GM23338 (cell line): Measurements from ENCODE around the gene OMD. TPM values are rescaled to one million over a fixed set of nuclear protein-coding genes. Genes with fewer than 3 reads are reported as not detected.

Source experiments
- ATAC-seq: fragments of 200-7000 bp; cut with Tn5 transposase; 3 replicates; pipeline ENCODE4 v1.9.1; 2020
- DNase-seq: peaks from one replicate; pipeline ENCODE4 v3.0.0-alpha.2; 2015; ENCODE audit warnings: low spot score
- H2AFZ ChIP-seq: fragments of 200-600 bp; sonication (generic); 2 replicates; pipeline ENCODE4 v1.8.0; 2016; ENCODE audit warnings: antibody characterized with exemption, mild to moderate bottlenecking, moderate library complexity
- H3F3A ChIP-seq: fragments of 200-600 bp; sonication (generic); replicated peaks from 2 replicates; pipeline ENCODE4 v1.8.0; 2017; ENCODE audit warnings: antibody characterized with exemption, mixed run types, low read depth
- H3K27ac ChIP-seq: fragments of 200-600 bp; sonication (generic); 2 replicates; pipeline ENCODE4 v1.6.1; 2016; ENCODE audit warnings: low read depth
- H3K27me3 ChIP-seq: fragments of 200-600 bp; sonication (generic); 2 replicates; pipeline ENCODE4 v1.8.0; 2016; ENCODE audit warnings: mild to moderate bottlenecking, mixed run types, moderate library complexity; ENCODE audit not compliant: insufficient read depth
- H3K36me3 ChIP-seq: fragments of 200-600 bp; sonication (generic); 2 replicates; pipeline ENCODE4 v1.8.0; 2016; ENCODE audit warnings: mild to moderate bottlenecking; ENCODE audit not compliant: insufficient read depth
- H3K4me1 ChIP-seq: fragments of 200-600 bp; sonication (generic); 2 replicates; pipeline ENCODE4 v1.8.0; 2016; ENCODE audit warnings: mild to moderate bottlenecking, moderate library complexity; ENCODE audit not compliant: insufficient read depth
- H3K4me2 ChIP-seq: fragments of 200-600 bp; sonication (generic); 2 replicates; pipeline ENCODE4 v1.7.1; 2017; ENCODE audit warnings: mixed run types
- H3K4me3 ChIP-seq: fragments of 200-600 bp; sonication (generic); 2 replicates; pipeline ENCODE4 v1.6.1; 2016; ENCODE audit warnings: mixed run types
- H3K79me2 ChIP-seq: fragments of 200-600 bp; sonication (generic); replicated peaks from 2 replicates; pipeline ENCODE4 v1.8.0; 2017; ENCODE audit warnings: mild to moderate bottlenecking; ENCODE audit not compliant: insufficient read depth
- H3K9me2 ChIP-seq: fragments of 200-600 bp; sonication (generic); 2 replicates; pipeline ENCODE4 v1.8.0; 2017; ENCODE audit not compliant: insufficient read depth
- H4K20me1 ChIP-seq: fragments of 200-600 bp; sonication (generic); replicated peaks from 2 replicates; pipeline ENCODE4 v1.8.0; 2017; ENCODE audit warnings: mild to moderate bottlenecking; ENCODE audit not compliant: insufficient read depth
- H3K27ac Mint-ChIP-seq: 2 replicates; pipeline ENCODE4 v1.8.0; 2020; ENCODE audit warnings: inconsistent platforms, mild to moderate bottlenecking, moderate library complexity, mixed read lengths
- H3K27me3 Mint-ChIP-seq: 3 replicates; pipeline ENCODE4 v1.8.0; 2022; ENCODE audit warnings: low read depth, mild to moderate bottlenecking, moderate library complexity, mixed read lengths, inconsistent platforms; ENCODE audit not compliant: insufficient read depth, poor library complexity
- H3K36me3 Mint-ChIP-seq: 3 replicates; pipeline ENCODE4 v1.8.0; 2021; ENCODE audit warnings: low read depth, mild to moderate bottlenecking, inconsistent platforms, moderate library complexity, mixed read lengths
- H3K4me1 Mint-ChIP-seq: 3 replicates; pipeline ENCODE4 v1.8.0; 2020; ENCODE audit warnings: mild to moderate bottlenecking, inconsistent platforms, mixed read lengths
- H3K4me3 Mint-ChIP-seq: 3 replicates; pipeline ENCODE4 v1.8.0; 2021; ENCODE audit warnings: moderate library complexity, mild to moderate bottlenecking, inconsistent platforms, mixed read lengths
- H3K9me3 Mint-ChIP-seq: 3 replicates; pipeline ENCODE4 v1.8.0; 2020; ENCODE audit warnings: moderate library complexity, mild to moderate bottlenecking, inconsistent platforms, mixed read lengths
- CREB1 ChIP-seq: fragments of 250-450 bp; sonication (Bioruptor Pico); IDR thresholded peaks from 2 replicates; pipeline ENCODE4 v1.5.0; 2020; ENCODE audit warnings: low read depth, mild to moderate bottlenecking, moderate library complexity
- EZH2phosphoT487 ChIP-seq: fragments of 200-600 bp; sonication (generic); IDR thresholded peaks from one replicate; pipeline ENCODE4 v1.8.1; 2018; ENCODE audit warnings: antibody characterized with exemption; ENCODE audit not compliant: unreplicated experiment
- NANOG ChIP-seq: IDR thresholded peaks from 2 replicates; pipeline ENCODE4 v1.6.1; 2016; ENCODE audit warnings: antibody characterized with exemption, borderline replicate concordance
- POLR2AphosphoS5 ChIP-seq: IDR thresholded peaks from 2 replicates; pipeline ENCODE4 v1.6.1; 2016; ENCODE audit warnings: antibody characterized with exemption, low read depth
- STAT1 ChIP-seq: IDR thresholded peaks from one replicate; pipeline ENCODE4 v1.6.1; 2016; ENCODE audit warnings: antibody characterized with exemption; ENCODE audit not compliant: unreplicated experiment
- ZNF114 ChIP-seq: fragments of 250-450 bp; sonication (Bioruptor Pico); IDR thresholded peaks from 2 replicates; pipeline ENCODE4 v1.5.0; 2020; ENCODE audit warnings: mild to moderate bottlenecking, moderate library complexity
- ZNF331 ChIP-seq: fragments of 250-450 bp; sonication (Bioruptor Pico); IDR thresholded peaks from 2 replicates; pipeline ENCODE4 v1.5.0; 2020; ENCODE audit warnings: low read depth, mild to moderate bottlenecking, moderate library complexity
- polyA plus RNA-seq: library from polyadenylated mRNA; unstranded; fragments of >200 nt; fragmentation: Nextera tagmentation; extraction: Ambion mirVana; gene quantifications from 2 replicates; pipeline ENCODE4 v1.2.1, GENCODE V29; 2016
- total RNA-seq: library from RNA; depleted of rRNA; stranded (reverse); fragments of >200 nt; shearing (Covaris generic); gene quantifications from 2 replicates; pipeline ENCODE4 v1.2.3, GENCODE V29; 2014
- TF ChIP-seq, protein P1 (sequence below): fragments of 250-450 bp; sonication (Bioruptor Pico); IDR thresholded peaks from 2 replicates; pipeline ENCODE4 v1.5.0; 2020; ENCODE audit warnings: mild to moderate bottlenecking, moderate library complexity
- TF ChIP-seq, protein P2 (sequence below): IDR thresholded peaks from 2 replicates; pipeline ENCODE4 v1.6.1; 2016; ENCODE audit warnings: antibody characterized with exemption
- TF ChIP-seq, protein P3 (sequence below), 2 experiments: fragments of 200-600 bp in 1 of 2; sonication (generic) in 1 of 2; conservative IDR thresholded peaks; 2 replicates each; pipeline versions ENCODE4 v1.5.1 to v1.6.1; 2016 to 2017; ENCODE audit warnings: antibody characterized with exemption in 2 of 2, low read depth in 2 of 2, mild to moderate bottlenecking in 2 of 2, moderate library complexity in 1 of 2

Gene OMD
- total and polyA plus RNA-seq, 2 experiments from 2014 or later = 1.1 TPM; not detected in 1

DNA sequence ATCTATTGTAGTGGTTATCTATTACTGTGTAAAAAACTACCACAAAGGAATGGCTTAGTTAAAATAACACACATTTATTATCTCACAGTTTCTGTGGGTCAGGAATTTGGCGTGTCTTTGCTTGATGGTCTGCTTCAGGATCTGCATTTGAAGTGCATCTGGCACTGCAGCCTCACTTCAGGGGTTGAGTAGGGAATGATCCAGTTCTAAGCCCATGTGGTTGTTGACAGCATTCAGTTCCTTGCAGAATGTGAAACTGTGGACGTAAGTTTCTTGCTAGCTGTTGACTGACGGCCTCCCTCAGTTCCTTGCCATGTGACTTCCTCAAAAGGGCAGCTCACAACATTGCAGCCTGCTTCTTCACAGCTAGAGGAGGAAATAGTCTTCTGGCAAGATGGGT is 17.8 kb downstream of the OMD start (continued):
- TF ChIP-seq, protein P1, sequence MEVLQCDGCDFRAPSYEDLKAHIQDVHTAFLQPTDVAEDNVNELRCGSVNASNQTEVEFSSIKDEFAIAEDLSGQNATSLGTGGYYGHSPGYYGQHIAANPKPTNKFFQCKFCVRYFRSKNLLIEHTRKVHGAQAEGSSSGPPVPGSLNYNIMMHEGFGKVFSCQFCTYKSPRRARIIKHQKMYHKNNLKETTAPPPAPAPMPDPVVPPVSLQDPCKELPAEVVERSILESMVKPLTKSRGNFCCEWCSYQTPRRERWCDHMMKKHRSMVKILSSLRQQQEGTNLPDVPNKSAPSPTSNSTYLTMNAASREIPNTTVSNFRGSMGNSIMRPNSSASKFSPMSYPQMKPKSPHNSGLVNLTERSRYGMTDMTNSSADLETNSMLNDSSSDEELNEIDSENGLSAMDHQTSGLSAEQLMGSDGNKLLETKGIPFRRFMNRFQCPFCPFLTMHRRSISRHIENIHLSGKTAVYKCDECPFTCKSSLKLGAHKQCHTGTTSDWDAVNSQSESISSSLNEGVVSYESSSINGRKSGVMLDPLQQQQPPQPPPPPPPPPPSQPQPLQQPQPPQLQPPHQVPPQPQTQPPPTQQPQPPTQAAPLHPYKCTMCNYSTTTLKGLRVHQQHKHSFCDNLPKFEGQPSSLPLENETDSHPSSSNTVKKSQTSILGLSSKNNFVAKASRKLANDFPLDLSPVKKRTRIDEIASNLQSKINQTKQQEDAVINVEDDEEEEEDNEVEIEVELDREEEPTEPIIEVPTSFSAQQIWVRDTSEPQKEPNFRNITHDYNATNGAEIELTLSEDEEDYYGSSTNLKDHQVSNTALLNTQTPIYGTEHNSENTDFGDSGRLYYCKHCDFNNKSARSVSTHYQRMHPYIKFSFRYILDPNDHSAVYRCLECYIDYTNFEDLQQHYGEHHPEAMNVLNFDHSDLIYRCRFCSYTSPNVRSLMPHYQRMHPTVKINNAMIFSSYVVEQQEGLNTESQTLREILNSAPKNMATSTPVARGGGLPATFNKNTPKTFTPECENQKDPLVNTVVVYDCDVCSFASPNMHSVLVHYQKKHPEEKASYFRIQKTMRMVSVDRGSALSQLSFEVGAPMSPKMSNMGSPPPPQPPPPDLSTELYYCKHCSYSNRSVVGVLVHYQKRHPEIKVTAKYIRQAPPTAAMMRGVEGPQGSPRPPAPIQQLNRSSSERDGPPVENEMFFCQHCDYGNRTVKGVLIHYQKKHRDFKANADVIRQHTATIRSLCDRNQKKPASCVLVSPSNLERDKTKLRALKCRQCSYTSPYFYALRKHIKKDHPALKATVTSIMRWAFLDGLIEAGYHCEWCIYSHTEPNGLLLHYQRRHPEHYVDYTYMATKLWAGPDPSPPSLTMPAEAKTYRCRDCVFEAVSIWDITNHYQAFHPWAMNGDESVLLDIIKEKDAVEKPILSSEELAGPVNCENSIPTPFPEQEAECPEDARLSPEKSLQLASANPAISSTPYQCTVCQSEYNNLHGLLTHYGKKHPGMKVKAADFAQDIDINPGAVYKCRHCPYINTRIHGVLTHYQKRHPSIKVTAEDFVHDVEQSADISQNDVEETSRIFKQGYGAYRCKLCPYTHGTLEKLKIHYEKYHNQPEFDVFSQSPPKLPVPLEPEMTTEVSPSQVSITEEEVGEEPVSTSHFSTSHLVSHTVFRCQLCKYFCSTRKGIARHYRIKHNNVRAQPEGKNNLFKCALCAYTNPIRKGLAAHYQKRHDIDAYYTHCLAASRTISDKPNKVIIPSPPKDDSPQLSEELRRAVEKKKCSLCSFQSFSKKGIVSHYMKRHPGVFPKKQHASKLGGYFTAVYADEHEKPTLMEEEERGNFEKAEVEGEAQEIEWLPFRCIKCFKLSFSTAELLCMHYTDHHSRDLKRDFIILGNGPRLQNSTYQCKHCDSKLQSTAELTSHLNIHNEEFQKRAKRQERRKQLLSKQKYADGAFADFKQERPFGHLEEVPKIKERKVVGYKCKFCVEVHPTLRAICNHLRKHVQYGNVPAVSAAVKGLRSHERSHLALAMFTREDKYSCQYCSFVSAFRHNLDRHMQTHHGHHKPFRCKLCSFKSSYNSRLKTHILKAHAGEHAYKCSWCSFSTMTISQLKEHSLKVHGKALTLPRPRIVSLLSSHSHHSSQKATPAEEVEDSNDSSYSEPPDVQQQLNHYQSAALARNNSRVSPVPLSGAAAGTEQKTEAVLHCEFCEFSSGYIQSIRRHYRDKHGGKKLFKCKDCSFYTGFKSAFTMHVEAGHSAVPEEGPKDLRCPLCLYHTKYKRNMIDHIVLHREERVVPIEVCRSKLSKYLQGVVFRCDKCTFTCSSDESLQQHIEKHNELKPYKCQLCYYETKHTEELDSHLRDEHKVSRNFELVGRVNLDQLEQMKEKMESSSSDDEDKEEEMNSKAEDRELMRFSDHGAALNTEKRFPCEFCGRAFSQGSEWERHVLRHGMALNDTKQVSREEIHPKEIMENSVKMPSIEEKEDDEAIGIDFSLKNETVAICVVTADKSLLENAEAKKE = no peak
- no peak for TF ChIP-seq EZH2phosphoT487

DNA sequence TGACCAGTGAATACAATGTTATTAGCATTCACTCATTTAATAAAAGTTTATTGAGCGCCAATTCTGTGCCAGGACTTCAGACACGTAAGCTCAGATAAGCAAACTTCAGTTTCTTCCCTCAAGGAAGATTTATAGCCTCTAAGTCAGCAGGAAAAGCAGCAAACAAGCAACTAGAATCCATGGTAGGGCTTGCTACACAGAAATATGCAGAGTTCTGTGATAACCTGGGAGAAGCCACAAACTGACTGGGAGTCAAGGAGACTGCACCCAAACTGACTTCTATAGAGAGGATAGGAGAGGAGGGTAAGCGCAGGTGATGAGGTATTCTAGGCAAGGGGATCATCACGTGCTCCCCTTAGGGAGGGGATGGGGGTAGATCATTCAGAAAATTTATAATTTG is 18.5 kb downstream of the OMD start:
- Histone ChIP-seq H3K27ac (no peak overlapping the region), H3K4me1 (no peaks in the 10 kb centered on the region), H3K4me3 (no peak overlapping the region), H3F3A (no peaks in the 10 kb centered on the region), H3K79me2 (no peaks in the 10 kb centered on the region), H3K27me3 (no peaks in the 10 kb centered on the region), H3K9me2 (no peaks in the 10 kb centered on the region), H3K4me2 (no peak overlapping the region), H2AFZ (no peak overlapping the region), H3K36me3 (no peaks in the 10 kb centered on the region), H4K20me1 (no peaks in the 10 kb centered on the region)
- Mint-ChIP-seq H3K9me3 (no peaks in the 10 kb centered on the region), H3K27ac (no peak overlapping the region), H3K27me3 (no peaks in the 10 kb centered on the region), H3K4me3 (no peak overlapping the region), H3K4me1 (no peaks in the 10 kb centered on the region), H3K36me3 (no peaks in the 10 kb centered on the region)
- DNase-seq = no peak
- TF ChIP-seq ZNF114 (CRISPR knock-in tag) (no peak), CREB1 (CRISPR knock-in tag) (no peak), ZNF331 (no peak), STAT1 (no peak), NANOG (no peak), POLR2AphosphoS5 (no peak), EZH2phosphoT487 (no peak)
- TF ChIP-seq, protein P2, sequence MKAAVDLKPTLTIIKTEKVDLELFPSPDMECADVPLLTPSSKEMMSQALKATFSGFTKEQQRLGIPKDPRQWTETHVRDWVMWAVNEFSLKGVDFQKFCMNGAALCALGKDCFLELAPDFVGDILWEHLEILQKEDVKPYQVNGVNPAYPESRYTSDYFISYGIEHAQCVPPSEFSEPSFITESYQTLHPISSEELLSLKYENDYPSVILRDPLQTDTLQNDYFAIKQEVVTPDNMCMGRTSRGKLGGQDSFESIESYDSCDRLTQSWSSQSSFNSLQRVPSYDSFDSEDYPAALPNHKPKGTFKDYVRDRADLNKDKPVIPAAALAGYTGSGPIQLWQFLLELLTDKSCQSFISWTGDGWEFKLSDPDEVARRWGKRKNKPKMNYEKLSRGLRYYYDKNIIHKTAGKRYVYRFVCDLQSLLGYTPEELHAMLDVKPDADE = no peak
- TF ChIP-seq, protein P3, sequence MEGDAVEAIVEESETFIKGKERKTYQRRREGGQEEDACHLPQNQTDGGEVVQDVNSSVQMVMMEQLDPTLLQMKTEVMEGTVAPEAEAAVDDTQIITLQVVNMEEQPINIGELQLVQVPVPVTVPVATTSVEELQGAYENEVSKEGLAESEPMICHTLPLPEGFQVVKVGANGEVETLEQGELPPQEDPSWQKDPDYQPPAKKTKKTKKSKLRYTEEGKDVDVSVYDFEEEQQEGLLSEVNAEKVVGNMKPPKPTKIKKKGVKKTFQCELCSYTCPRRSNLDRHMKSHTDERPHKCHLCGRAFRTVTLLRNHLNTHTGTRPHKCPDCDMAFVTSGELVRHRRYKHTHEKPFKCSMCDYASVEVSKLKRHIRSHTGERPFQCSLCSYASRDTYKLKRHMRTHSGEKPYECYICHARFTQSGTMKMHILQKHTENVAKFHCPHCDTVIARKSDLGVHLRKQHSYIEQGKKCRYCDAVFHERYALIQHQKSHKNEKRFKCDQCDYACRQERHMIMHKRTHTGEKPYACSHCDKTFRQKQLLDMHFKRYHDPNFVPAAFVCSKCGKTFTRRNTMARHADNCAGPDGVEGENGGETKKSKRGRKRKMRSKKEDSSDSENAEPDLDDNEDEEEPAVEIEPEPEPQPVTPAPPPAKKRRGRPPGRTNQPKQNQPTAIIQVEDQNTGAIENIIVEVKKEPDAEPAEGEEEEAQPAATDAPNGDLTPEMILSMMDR (conservative IDR thresholded peaks at IDR 0.05; ENCODE audit: low read depth in 2 of 2) = no peak
- ATAC-seq = peak; percentile 46; the same call in 2 of the 3 replicates
